GM21619 (cell line): ENCODE measurements around the gene SMARCE1.
"Not testable (repeated sequence)": the region's sequence is repeated elsewhere in the genome, so short reads cannot be mapped to it uniquely, and the experiment has no call there.

Source experiments
- ATAC-seq: cut with Tn5 transposase; IDR thresholded peaks from one replicate; pipeline ENCODE4 v1.9.1; 2021; ENCODE audit not compliant: unreplicated experiment

Gene SMARCE1

GRCh38 chr17:40590742-40591141, 56.9 kb downstream of the SMARCE1 start:
- no peak for ATAC-seq

GRCh38 chr17:40588552-40588951, 59.1 kb downstream of the SMARCE1 start:
- ATAC-seq: no peak

GRCh38 chr17:40586264-40586663, 61.4 kb downstream of the SMARCE1 start:
- not testable (repeated sequence) for ATAC-seq

GRCh38 chr17:40584950-40585349, 62.7 kb downstream of the SMARCE1 start:
- ATAC-seq: not testable (repeated sequence)

GRCh38 chr17:40582328-40582901, 65.2 kb downstream of the SMARCE1 start:
- ATAC-seq: peak; percentile 86

- ATAC-seq: no peak
Observed at GRCh38 chr17:40580140-40580539, 67.5 kb downstream of the SMARCE1 start.

- no peak for ATAC-seq
Observed at GRCh38 chr17:40579471-40579870, 68.1 kb downstream of the SMARCE1 start.

- no peak for ATAC-seq
Observed at GRCh38 chr17:40577611-40578065, 70.0 kb downstream of the SMARCE1 start.

GRCh38 chr17:40576113-40576740, 71.4 kb downstream of the SMARCE1 start:
- ATAC-seq: no peak
